Stimulated activated CD8-positive, alpha-beta memory T cell treated with anti-CD3 and anti-CD28 coated beads, Interleukin-4, amount 100 ng/mL, for 24 hours (primary cell): Measurements from ENCODE around the gene TAF11L10.
"Not testable (repeated sequence)": the region's sequence is repeated elsewhere in the genome, so short reads cannot be mapped to it uniquely, and the experiment has no call there.

ENCODE experiments used
- DNase-seq: peaks from one replicate; pipeline ENCODE4 v3.0.0-alpha.2; 2020; ENCODE audit warnings: low read depth

The TAF11L10 gene

GRCh38 chr5:17597728-17598127 is at the start of gene TAF11L10:
TAF11L10 (minus strand) TSS chr5:17597828.
- DNase-seq = not testable (repeated sequence)

DNA sequence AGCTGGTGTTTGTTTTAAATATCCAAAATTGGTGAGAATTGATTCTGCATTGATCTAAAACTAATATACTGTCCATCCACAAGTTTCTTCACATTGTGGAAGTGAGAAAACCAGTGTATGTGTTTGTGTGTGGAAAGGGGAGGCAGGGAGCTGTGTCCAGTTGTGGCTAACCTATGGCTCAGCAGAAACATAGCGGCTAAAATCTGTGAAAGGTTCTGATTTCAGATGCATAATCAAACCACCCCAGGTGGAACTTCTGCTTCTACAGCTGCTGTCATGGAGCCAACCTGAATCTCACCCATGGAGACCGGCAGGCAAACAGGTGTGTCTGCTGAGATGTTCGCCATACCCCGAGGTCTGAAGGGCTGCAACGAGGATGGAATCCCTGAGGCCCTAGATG is 36.5 kb upstream of the TAF11L10 start, which contains the start of gene TAF11L14:
Gene TAF11L14 (plus strand): TSS at position 301 of the 400 bp plus-strand sequence.
- DNase-seq = no peak

- DNase-seq = not testable (repeated sequence)
Measured at GRCh38 chr5:17631788-17632187, 34.2 kb upstream of the TAF11L10 start, which contains the start of gene TAF11L13. TAF11L13 (plus strand) TSS chr5:17632088.

DNA sequence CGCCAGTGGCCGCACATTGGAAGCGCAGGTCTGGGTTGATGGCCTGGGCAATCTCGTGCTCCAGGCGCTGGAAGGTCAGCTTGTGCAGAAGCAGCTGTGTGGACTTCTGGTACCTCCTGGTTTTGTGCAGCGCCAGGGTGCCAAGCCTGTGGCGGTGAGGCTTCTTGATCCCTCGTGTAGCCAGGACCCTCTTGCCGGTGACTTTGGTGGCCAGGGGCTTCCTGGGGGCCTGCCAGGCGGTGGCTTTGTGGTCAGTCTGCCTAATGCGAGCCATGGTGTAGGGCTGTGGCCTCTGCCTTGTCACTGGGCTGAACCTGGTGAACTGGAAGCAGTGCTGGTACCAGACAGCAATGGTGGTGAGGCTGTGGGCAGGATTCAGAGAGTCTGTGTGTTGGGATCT is 28.1 kb upstream of the TAF11L10 start:
- no peak for DNase-seq

DNA sequence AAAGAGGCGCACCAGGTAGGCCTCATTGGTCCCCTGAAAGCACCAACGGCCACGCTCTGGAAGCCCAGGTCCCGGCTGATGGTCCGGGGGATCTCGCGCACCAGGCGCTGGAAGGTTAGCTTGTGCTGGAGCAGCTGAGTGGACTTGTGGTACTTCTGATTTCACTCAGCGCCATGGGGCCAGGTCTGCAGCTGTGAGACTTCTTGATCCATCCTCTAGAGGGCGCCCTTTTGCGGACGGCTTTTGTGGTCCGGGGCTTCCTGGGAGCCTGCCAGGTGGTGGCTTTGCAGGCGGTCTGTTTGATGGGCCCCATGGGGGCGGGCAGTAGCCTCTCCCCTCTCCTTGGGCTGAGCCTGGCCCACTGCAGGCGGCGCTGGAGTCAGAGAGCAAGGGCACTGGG is 23.0 kb upstream of the TAF11L10 start:
- DNase-seq = no peak

GRCh38 chr5:17619354-17619753 is 21.7 kb upstream of the TAF11L10 start:
- no peak for DNase-seq

GRCh38 chr5:17614872-17615605 is 17.4 kb upstream of the TAF11L10 start:
- DNase-seq = no peak

DNA sequence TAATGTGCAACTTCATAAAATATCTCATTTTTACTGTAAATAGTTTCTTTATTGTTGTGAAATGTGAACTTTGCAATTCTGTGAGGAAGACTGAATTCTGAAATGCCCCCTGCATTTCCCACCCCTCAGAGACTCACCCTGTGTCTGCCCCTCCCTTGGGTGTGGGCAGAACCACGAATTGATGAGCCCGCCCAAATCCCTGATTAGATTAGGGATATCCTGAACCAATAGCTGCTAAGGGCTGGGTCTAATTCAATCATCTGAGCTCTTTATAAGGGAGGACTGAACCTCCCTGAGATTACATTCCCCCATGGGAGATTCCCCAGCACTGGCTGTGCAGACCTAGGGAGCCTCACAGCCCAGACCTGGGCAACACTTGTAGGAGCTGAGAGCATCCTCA is 12.5 kb upstream of the TAF11L10 start, which contains the start of gene TAF11L12:
Gene TAF11L12 (plus strand): TSS at position 301 of the 400 bp plus-strand sequence.
- not testable (repeated sequence) for DNase-seq

- not testable (repeated sequence) for DNase-seq
Measured at GRCh38 chr5:17607461-17607860, 9.8 kb upstream of the TAF11L10 start.

DNA sequence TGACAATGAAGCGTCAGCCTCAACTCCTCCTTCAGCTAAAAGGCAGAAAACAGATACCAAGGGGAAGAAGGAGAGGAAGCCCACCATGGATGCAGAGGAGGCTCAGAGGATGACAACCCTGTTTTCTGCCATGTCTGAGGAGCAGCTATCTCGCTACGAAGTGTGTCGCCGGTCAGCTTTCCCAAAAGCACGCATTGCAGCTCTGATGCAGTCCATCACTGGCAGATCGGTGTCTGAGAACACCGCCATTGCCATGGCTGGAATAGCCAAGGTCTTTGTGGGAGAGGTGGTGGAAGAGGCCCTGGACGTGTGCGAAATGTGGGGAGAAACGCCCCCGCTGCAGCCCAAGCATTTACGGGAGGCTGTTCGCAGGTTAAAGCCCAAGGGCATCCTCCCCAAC is 7.3 kb upstream of the TAF11L10 start:
- DNase-seq = no peak

- DNase-seq = not testable (repeated sequence)
Measured at GRCh38 chr5:17603880-17604279, 6.3 kb upstream of the TAF11L10 start, which contains the start of gene TAF11L11. TAF11L11 (plus strand) TSS chr5:17604183.

GRCh38 chr5:17594255-17594654 is 3.4 kb downstream of the TAF11L10 start, which contains the start of gene TAF11L9:
TAF11L9 (minus strand) TSS chr5:17594394.
- DNase-seq = not testable (repeated sequence)

DNA sequence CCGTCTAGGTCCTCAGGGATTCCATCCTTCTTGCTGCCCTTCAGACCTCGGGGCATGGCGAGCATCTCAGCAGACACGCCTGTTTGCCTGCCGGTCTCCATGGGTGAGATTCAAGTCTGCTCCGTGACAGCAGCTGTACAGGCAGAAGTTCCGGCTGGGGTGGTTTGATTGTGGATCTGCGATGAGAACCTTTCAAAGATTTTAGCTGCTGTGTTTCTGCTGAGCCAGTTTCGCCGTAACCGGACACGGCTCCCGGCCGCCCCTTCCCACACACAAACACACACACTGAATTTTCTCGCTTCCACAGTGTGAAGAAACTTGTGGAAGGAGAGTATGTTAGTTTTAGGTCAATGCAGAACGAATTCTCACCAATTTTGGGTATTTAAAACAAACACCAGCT is 6.8 kb downstream of the TAF11L10 start, which contains the start of gene TAF11L8:
Gene TAF11L8 (minus strand): TSS at position 101 of the 400 bp plus-strand sequence.
- not testable (repeated sequence) for DNase-seq

GRCh38 chr5:17585658-17586057 is 12.0 kb downstream of the TAF11L10 start, which contains the start of gene TAF11L7:
TAF11L7 (minus strand) TSS chr5:17585758.
- not testable (repeated sequence) for DNase-seq
